ENCODE data around the gene MFNG. TPM values are rescaled to one million over a fixed set of nuclear protein-coding genes. Genes with fewer than 3 reads are reported as not detected.

Gene MFNG
- total RNA-seq, 6 donors from 2014 or later, result 14.0 to 74.0 (median 45.9) TPM

GRCh38 chr22:37496651-37497050 lies 10.5 kb upstream of the MFNG start:
- no peak overlapping the region for H3K27ac ChIP-seq
- TF ChIP-seq POLR2A (IDR thresholded peaks at IDR 0.05) (no peak), POLR2AphosphoS5 (IDR thresholded peaks at IDR 0.05) (no peak), EP300 (IDR thresholded peaks at IDR 0.05) (no peak), CTCF (IDR thresholded peaks at IDR 0.05) (no peak)
- DNase-seq (no peak), ATAC-seq (ENCODE audit: low FRiP score in 2 of 2) (no peak)
- 94% methylated on average over 8 to 11 of the region's 11 CpGs for whole genome bisulfite sequencing, 2 donors
- H3K4me1 ChIP-seq, result peaks cover 24 to 38% (median 33%) of the 10 kb centered on the region in 4 donors
- H3K9me3 ChIP-seq, result no peaks in the 10 kb centered on the region
- no peaks in the 10 kb centered on the region for H3K27me3 ChIP-seq
- H3K4me3 ChIP-seq, result no peak overlapping the region
- H3K36me3 ChIP-seq, result peaks cover 0 to 12% (median 0%) of the 10 kb centered on the region in 4 donors

GRCh38 chr22:37493979-37494378 lies 7.8 kb upstream of the MFNG start:
- Histone ChIP-seq H3K4me3 (no peak overlapping the region), H3K27ac (no peak overlapping the region), H3K27me3 (no peaks in the 10 kb centered on the region), H3K9me3 (no peaks in the 10 kb centered on the region), H3K36me3 (peaks cover 0 to 22% (median 0%) of the 10 kb centered on the region in 4 donors), H3K4me1 (peaks cover under 1 to 15% (median 8%) of the 10 kb centered on the region in 4 donors)
- TF ChIP-seq EP300 (IDR thresholded peaks at IDR 0.05), result no peak
- ATAC-seq (ENCODE audit: low FRiP score in 2 of 2), result no peak
- peak in 1 of 2 donors; percentile 66 for DNase-seq
- 87 to 90% methylated on average over 7 to 10 of the region's 10 CpGs for WGBS, 2 donors

GRCh38 chr22:37492428-37493344 lies 6.5 kb upstream of the MFNG start:
- TF ChIP-seq POLR2AphosphoS5 (IDR thresholded peaks at IDR 0.05), result no peak
- TF ChIP-seq EP300 (IDR thresholded peaks at IDR 0.05), result no peak
- TF ChIP-seq CTCF (IDR thresholded peaks at IDR 0.05), result peak in 5 of 6 experiments; percentile 26 to 38 (median 34)
- no peak for TF ChIP-seq POLR2A (IDR thresholded peaks at IDR 0.05)
- H3K9me3 ChIP-seq, result no peaks in the 10 kb centered on the region
- no peak overlapping the region for H3K4me3 ChIP-seq
- 46 to 69% methylated on average over 7 to 22 of the region's 24 CpGs for WGBS, 2 donors
- ATAC-seq (ENCODE audit: low FRiP score in 2 of 2) (peak; percentile 21 to 56), DNase-seq (peak; percentile 31 to 71)
- H3K4me1 ChIP-seq, result peaks cover 0 to 6% (median 2%) of the 10 kb centered on the region in 4 donors
- no peak overlapping the region for H3K27ac ChIP-seq
- H3K27me3 ChIP-seq, result no peaks in the 10 kb centered on the region
- H3K36me3 ChIP-seq, result peaks cover 0 to 22% (median 0%) of the 10 kb centered on the region in 4 donors

GRCh38 chr22:37491559-37492427 lies 5.6 kb upstream of the MFNG start:
- Histone ChIP-seq H3K36me3 (peaks cover 0 to 22% (median 0%) of the 10 kb centered on the region in 4 donors), H3K4me3 (no peak overlapping the region), H3K27me3 (no peaks in the 10 kb centered on the region), H3K4me1 (peaks cover 3 to 11% (median 6%) of the 10 kb centered on the region in 4 donors), H3K9me3 (no peaks in the 10 kb centered on the region), H3K27ac (no peak overlapping the region)
- TF ChIP-seq POLR2A (IDR thresholded peaks at IDR 0.05) (no peak), CTCF (IDR thresholded peaks at IDR 0.05) (no peak), EP300 (IDR thresholded peaks at IDR 0.05) (no peak), POLR2AphosphoS5 (IDR thresholded peaks at IDR 0.05) (no peak)
- no peak for DNase-seq
- 61 to 72% methylated on average over 8 to 17 of the region's 22 CpGs for WGBS, 2 donors
- ATAC-seq (ENCODE audit: low FRiP score in 2 of 2), result no peak

GRCh38 chr22:37491106-37491505 lies 4.9 kb upstream of the MFNG start:
- Histone ChIP-seq H3K36me3 (peaks cover 0 to 22% (median 0%) of the 10 kb centered on the region in 4 donors), H3K9me3 (no peaks in the 10 kb centered on the region), H3K27ac (no peak overlapping the region), H3K4me3 (no peak overlapping the region), H3K4me1 (peaks cover 6 to 18% (median 13%) of the 10 kb centered on the region in 4 donors), H3K27me3 (no peaks in the 10 kb centered on the region)
- ATAC-seq (ENCODE audit: low FRiP score in 2 of 2) (no peak), DNase-seq (peak in 1 of 2 donors; percentile 77)
- TF ChIP-seq POLR2A (IDR thresholded peaks at IDR 0.05), result no peak
- TF ChIP-seq POLR2AphosphoS5 (IDR thresholded peaks at IDR 0.05), result no peak
- TF ChIP-seq CTCF (IDR thresholded peaks at IDR 0.05), result no peak
- no peak for TF ChIP-seq EP300 (IDR thresholded peaks at IDR 0.05)
- 91% methylated on average over 9 to 16 of the region's 16 CpGs for WGBS, 2 donors

Data from upper lobe of left lung (tissue), 6 donors.